ENCODE data around the gene SUCLG1.

SUCLG1 gene

DNA sequence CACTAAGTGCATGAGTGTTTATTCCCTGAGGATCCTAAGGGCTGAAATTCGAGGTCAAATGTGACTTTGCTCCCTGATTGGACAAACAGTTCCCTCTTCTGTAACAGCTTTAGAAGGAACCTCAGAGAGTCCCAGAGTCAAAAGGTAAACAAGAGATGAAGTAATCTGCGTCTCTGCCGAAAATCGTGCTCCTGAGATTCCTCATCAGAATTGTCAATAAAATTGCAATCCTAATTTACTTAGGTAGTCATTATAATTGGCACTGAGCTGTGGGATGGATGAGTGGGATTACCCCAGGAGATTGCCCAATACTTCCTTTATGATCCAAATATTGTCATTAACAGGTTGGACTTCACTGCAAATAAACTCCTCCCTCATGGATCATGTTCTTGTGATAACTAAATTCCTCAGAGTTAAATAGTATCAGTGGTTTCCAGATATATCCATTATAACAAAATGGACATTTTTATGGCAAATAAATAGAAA lies 907 bp upstream of the SUCLG1 start:
- H3K4me3 ChIP-seq (ENCODE audit: low read length), result peak overlapping the region; percentile 89
- H3K9ac ChIP-seq (ENCODE audit: low read depth, low read length), result peak overlapping the region; percentile 83; the same call in 1 of the 2 replicates
- no peak overlapping the region for H3K27ac ChIP-seq (ENCODE audit: low read length)
- H3K9me3 ChIP-seq (ENCODE audit: insufficient read depth, low read depth, low read length), result no peaks in the 10 kb centered on the region
- peaks cover 8% of the 10 kb centered on the region; the same call in 1 of the 2 replicates for H3K4me1 ChIP-seq (ENCODE audit: insufficient read depth, low read length)
- H3K27me3 ChIP-seq (ENCODE audit: insufficient read depth, low read length), result no peaks in the 10 kb centered on the region
- H3K36me3 ChIP-seq (ENCODE audit: insufficient read depth, low read depth, low read length), result no peaks in the 10 kb centered on the region

DNA sequence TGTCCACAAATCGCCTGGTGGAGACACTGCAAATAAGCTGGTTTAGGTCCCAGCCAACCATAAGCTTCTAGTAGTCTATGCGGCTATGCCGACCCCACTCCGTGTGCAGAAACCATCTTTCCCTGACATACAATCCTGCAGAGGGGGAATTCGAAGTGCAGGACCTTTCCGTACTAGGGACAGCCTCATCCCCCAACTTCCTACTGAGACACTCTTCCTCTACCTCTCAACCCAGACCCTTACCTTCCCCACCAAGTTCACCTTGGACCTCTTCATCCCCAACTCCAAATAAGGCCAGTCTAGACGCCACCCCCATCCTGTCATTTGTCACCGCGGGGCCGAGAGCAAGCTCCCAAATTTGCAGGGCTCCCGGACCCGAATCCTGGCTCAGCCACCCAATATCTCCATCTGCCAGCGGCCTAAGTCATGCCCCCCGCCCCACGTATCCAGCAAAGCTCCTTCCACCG lies 496 bp downstream of the SUCLG1 start:
- H3K9ac ChIP-seq (ENCODE audit: low read depth, low read length), result peak overlapping the region; percentile 83; the same call in 1 of the 2 replicates
- H3K4me1 ChIP-seq (ENCODE audit: insufficient read depth, low read length), result peaks cover 8% of the 10 kb centered on the region; the same call in 1 of the 2 replicates
- H3K4me3 ChIP-seq (ENCODE audit: low read length), result peak overlapping the region; percentile 89
- no peaks in the 10 kb centered on the region for H3K36me3 ChIP-seq (ENCODE audit: insufficient read depth, low read depth, low read length)
- H3K9me3 ChIP-seq (ENCODE audit: insufficient read depth, low read depth, low read length), result no peaks in the 10 kb centered on the region
- H3K27me3 ChIP-seq (ENCODE audit: insufficient read depth, low read length), result no peaks in the 10 kb centered on the region
- no peak overlapping the region for H3K27ac ChIP-seq (ENCODE audit: low read length)

GRCh38 chr2:84457686-84458085 lies 1.4 kb downstream of the SUCLG1 start:
- Histone ChIP-seq H3K4me3 (ENCODE audit: low read length) (0 out of 2 replicates have a peak overlapping the region, but pooled peaks have one; percentile 89), H3K36me3 (ENCODE audit: insufficient read depth, low read depth, low read length) (no peaks in the 10 kb centered on the region), H3K4me1 (ENCODE audit: insufficient read depth, low read length) (peaks cover 5% of the 10 kb centered on the region; the same call in 1 of the 2 replicates), H3K9me3 (ENCODE audit: insufficient read depth, low read depth, low read length) (no peaks in the 10 kb centered on the region), H3K27ac (ENCODE audit: low read length) (no peak overlapping the region), H3K27me3 (ENCODE audit: insufficient read depth, low read length) (no peaks in the 10 kb centered on the region), H3K9ac (ENCODE audit: low read depth, low read length) (no peak overlapping the region)

- Histone ChIP-seq H3K4me3 (ENCODE audit: low read length) (no peak overlapping the region), H3K9me3 (ENCODE audit: insufficient read depth, low read depth, low read length) (no peaks in the 10 kb centered on the region), H3K27me3 (ENCODE audit: insufficient read depth, low read length) (no peaks in the 10 kb centered on the region), H3K36me3 (ENCODE audit: insufficient read depth, low read depth, low read length) (no peaks in the 10 kb centered on the region), H3K9ac (ENCODE audit: low read depth, low read length) (no peak overlapping the region), H3K27ac (ENCODE audit: low read length) (no peak overlapping the region), H3K4me1 (ENCODE audit: insufficient read depth, low read length) (peaks cover 4% of the 10 kb centered on the region; the same call in 1 of the 2 replicates)
These were observed 2.9 kb downstream of the SUCLG1 start for GRCh38 chr2:84456156-84456555.

GRCh38 chr2:84454581-84454980 lies 4.5 kb downstream of the SUCLG1 start:
- Histone ChIP-seq H3K27ac (ENCODE audit: low read length) (no peak overlapping the region), H3K4me1 (ENCODE audit: insufficient read depth, low read length) (peaks cover 4% of the 10 kb centered on the region; the same call in 1 of the 2 replicates), H3K27me3 (ENCODE audit: insufficient read depth, low read length) (no peaks in the 10 kb centered on the region), H3K9me3 (ENCODE audit: insufficient read depth, low read depth, low read length) (no peaks in the 10 kb centered on the region), H3K9ac (ENCODE audit: low read depth, low read length) (no peak overlapping the region), H3K36me3 (ENCODE audit: insufficient read depth, low read depth, low read length) (no peaks in the 10 kb centered on the region), H3K4me3 (ENCODE audit: low read length) (no peak overlapping the region)

- Histone ChIP-seq H3K27me3 (ENCODE audit: insufficient read depth, low read length) (no peaks in the 10 kb centered on the region), H3K4me1 (ENCODE audit: insufficient read depth, low read length) (no peaks in the 10 kb centered on the region), H3K4me3 (ENCODE audit: low read length) (no peak overlapping the region), H3K36me3 (ENCODE audit: insufficient read depth, low read depth, low read length) (no peaks in the 10 kb centered on the region), H3K9ac (ENCODE audit: low read depth, low read length) (no peak overlapping the region), H3K27ac (ENCODE audit: low read length) (no peak overlapping the region), H3K9me3 (ENCODE audit: insufficient read depth, low read depth, low read length) (no peaks in the 10 kb centered on the region)
These were observed 6.5 kb downstream of the SUCLG1 start for GRCh38 chr2:84452624-84453023.

DNA sequence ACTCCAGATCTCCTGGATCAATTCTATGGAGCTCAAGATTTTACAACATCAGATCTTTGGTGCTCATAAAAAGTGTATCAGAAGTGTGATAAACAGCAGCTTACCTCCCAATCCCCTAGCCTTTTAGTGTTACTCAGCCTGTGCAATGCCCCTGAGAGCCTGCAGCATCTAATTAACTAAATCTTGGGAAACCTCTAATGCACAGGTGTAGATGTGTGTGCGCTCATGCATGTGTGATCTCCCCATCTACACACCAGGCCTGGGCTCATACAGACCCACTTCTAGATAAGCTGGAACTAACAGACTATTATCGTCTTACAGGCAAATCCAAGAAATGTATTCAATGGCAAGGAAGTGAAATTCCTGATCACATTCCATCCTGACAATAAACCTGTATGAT lies 7.5 kb downstream of the SUCLG1 start:
- Histone ChIP-seq H3K9me3 (ENCODE audit: insufficient read depth, low read depth, low read length) (no peaks in the 10 kb centered on the region), H3K27me3 (ENCODE audit: insufficient read depth, low read length) (no peaks in the 10 kb centered on the region), H3K4me3 (ENCODE audit: low read length) (no peak overlapping the region), H3K4me1 (ENCODE audit: insufficient read depth, low read length) (no peaks in the 10 kb centered on the region), H3K27ac (ENCODE audit: low read length) (no peak overlapping the region), H3K36me3 (ENCODE audit: insufficient read depth, low read depth, low read length) (no peaks in the 10 kb centered on the region), H3K9ac (ENCODE audit: low read depth, low read length) (no peak overlapping the region)

DNA sequence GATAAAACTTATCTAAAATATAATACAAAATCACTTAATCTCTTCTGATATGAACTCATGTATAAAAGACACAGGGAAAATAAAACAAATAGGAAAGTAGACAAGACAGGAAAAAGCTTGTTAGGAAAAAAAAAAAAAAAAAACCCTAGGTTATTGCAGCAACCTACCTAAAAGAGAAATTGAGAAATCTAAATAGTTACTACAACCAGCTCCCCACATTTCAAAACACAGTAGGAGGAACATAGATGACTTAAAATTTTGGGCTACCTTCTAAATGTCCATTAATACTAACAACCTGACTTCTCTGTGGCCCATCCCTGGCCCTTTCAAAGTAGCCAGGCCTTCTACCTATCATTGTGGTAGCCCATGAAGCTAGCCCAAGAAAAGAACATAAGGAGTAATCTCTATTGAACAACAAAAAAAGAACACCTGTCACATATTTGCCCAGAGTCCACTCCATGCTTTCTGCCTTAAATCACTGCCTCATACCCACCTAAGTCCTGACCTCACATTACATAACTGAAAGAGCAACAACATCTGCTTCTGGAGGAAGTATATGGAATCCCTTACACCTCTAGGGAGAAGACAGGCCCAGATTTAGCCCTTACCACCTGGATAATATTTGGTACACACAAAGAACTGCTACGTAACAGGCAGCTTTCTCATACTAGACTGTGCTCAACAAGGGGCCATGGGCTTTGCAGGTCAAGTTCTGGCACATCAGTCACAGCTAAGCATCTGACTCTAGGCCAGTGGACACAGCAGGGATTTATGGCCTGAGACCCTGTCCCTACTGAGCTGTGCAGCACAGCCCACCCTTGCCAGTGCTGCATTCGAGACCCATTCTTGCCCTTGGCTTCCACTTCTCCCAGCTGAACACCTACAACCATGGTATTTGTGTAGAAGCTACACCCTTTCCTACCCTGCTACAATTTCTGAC lies 8.5 kb downstream of the SUCLG1 start:
- no peaks in the 10 kb centered on the region for H3K27me3 ChIP-seq (ENCODE audit: insufficient read depth, low read length)
- H3K36me3 ChIP-seq (ENCODE audit: insufficient read depth, low read depth, low read length), result 0 out of 2 replicates have a peak, but pooled peaks cover 4% of the 10 kb centered on the region
- no peaks in the 10 kb centered on the region for H3K4me1 ChIP-seq (ENCODE audit: insufficient read depth, low read length)
- H3K9ac ChIP-seq (ENCODE audit: low read depth, low read length), result no peak overlapping the region
- H3K27ac ChIP-seq (ENCODE audit: low read length), result no peak overlapping the region
- H3K9me3 ChIP-seq (ENCODE audit: insufficient read depth, low read depth, low read length), result no peaks in the 10 kb centered on the region
- H3K4me3 ChIP-seq (ENCODE audit: low read length), result no peak overlapping the region

DNA sequence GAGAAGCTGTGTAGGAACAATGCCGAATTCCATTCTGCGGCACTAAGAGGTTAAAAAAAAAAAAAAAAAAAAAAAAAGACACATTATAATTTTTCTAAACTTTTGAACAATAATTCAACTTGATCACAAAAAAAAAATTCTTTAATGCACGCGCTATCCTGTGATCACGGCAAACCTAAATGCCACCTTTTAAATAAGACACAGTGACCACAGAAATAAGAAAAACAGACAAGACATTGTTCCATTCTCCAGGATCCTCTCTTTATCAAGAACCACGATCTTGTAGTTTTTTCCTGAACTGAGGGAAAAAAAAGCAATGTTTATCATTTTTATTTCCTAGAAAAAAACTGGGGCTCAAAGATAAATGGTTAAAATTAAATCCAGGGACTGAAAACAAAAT lies 9.4 kb downstream of the SUCLG1 start:
- no peaks in the 10 kb centered on the region for H3K9me3 ChIP-seq (ENCODE audit: insufficient read depth, low read depth, low read length)
- H3K27me3 ChIP-seq (ENCODE audit: insufficient read depth, low read length), result no peaks in the 10 kb centered on the region
- H3K4me1 ChIP-seq (ENCODE audit: insufficient read depth, low read length), result no peaks in the 10 kb centered on the region
- 0 out of 2 replicates have a peak, but pooled peaks cover 4% of the 10 kb centered on the region for H3K36me3 ChIP-seq (ENCODE audit: insufficient read depth, low read depth, low read length)
- no peak overlapping the region for H3K27ac ChIP-seq (ENCODE audit: low read length)
- no peak overlapping the region for H3K9ac ChIP-seq (ENCODE audit: low read depth, low read length)
- H3K4me3 ChIP-seq (ENCODE audit: low read length), result no peak overlapping the region

- Histone ChIP-seq H3K9ac (ENCODE audit: low read depth, low read length) (no peak overlapping the region), H3K36me3 (ENCODE audit: insufficient read depth, low read depth, low read length) (0 out of 2 replicates have a peak, but pooled peaks cover 4% of the 10 kb centered on the region), H3K27me3 (ENCODE audit: insufficient read depth, low read length) (no peaks in the 10 kb centered on the region), H3K4me1 (ENCODE audit: insufficient read depth, low read length) (no peaks in the 10 kb centered on the region), H3K9me3 (ENCODE audit: insufficient read depth, low read depth, low read length) (no peaks in the 10 kb centered on the region), H3K4me3 (ENCODE audit: low read length) (no peak overlapping the region), H3K27ac (ENCODE audit: low read length) (no peak overlapping the region)
These were observed 10.0 kb downstream of the SUCLG1 start for GRCh38 chr2:84449055-84449454.

- Histone ChIP-seq H3K9me3 (ENCODE audit: insufficient read depth, low read depth, low read length) (peaks cover 4% of the 10 kb centered on the region; the same call in 1 of the 2 replicates), H3K27me3 (ENCODE audit: insufficient read depth, low read length) (no peaks in the 10 kb centered on the region), H3K9ac (ENCODE audit: low read depth, low read length) (no peak overlapping the region), H3K4me1 (ENCODE audit: insufficient read depth, low read length) (no peaks in the 10 kb centered on the region), H3K27ac (ENCODE audit: low read length) (no peak overlapping the region), H3K36me3 (ENCODE audit: insufficient read depth, low read depth, low read length) (peaks cover 45% of the 10 kb centered on the region), H3K4me3 (ENCODE audit: low read length) (no peak overlapping the region)
These were observed 15.6 kb downstream of the SUCLG1 start for GRCh38 chr2:84443477-84443876.

- Histone ChIP-seq H3K36me3 (ENCODE audit: insufficient read depth, low read depth, low read length) (peaks cover 48% of the 10 kb centered on the region), H3K27me3 (ENCODE audit: insufficient read depth, low read length) (no peaks in the 10 kb centered on the region), H3K27ac (ENCODE audit: low read length) (no peak overlapping the region), H3K9me3 (ENCODE audit: insufficient read depth, low read depth, low read length) (peaks cover 4% of the 10 kb centered on the region; the same call in 1 of the 2 replicates), H3K4me3 (ENCODE audit: low read length) (no peak overlapping the region), H3K9ac (ENCODE audit: low read depth, low read length) (no peak overlapping the region), H3K4me1 (ENCODE audit: insufficient read depth, low read length) (no peaks in the 10 kb centered on the region)
These were observed 16.2 kb downstream of the SUCLG1 start for GRCh38 chr2:84442888-84443287.
